ENCODE results near the gene CHRM2. TPM values are rescaled to one million over a fixed set of nuclear protein-coding genes. Genes with fewer than 3 reads are reported as not detected.

The CHRM2 gene
- total RNA-seq, 4 donors from 2014 or later = 9.1 to 20.0 (median 16.3) TPM

GRCh38 chr7:137003086-137003485 lies 134.6 kb downstream of the CHRM2 start:
- no peak overlapping the region for H3K27ac ChIP-seq (replicated peaks in 1 of 4)
- peaks cover 23 to 53% (median 40%) of the 10 kb centered on the region in 4 donors for H3K4me1 ChIP-seq
- no peak overlapping the region for H3K4me3 ChIP-seq
- TF ChIP-seq EP300 (IDR thresholded peaks at IDR 0.05) = no peak
- TF ChIP-seq POLR2A (IDR thresholded peaks at IDR 0.05; ENCODE audit: low read depth) = no peak
- no peak for TF ChIP-seq CTCF (IDR thresholded peaks at IDR 0.05)
- no peak for TF ChIP-seq POLR2AphosphoS5 (IDR thresholded peaks at IDR 0.05)
- H3K36me3 ChIP-seq = no peaks in the 10 kb centered on the region
- H3K9me3 ChIP-seq = no peaks in the 10 kb centered on the region
- WGBS = 80% methylated on average over 2 of the region's 2 CpGs
- intact Hi-C loops (cut with DNase I) = no loop called here
- no peaks in the 10 kb centered on the region for H3K27me3 ChIP-seq
- DNase-seq (ENCODE audit: extremely low spot score) = no peak

DNA sequence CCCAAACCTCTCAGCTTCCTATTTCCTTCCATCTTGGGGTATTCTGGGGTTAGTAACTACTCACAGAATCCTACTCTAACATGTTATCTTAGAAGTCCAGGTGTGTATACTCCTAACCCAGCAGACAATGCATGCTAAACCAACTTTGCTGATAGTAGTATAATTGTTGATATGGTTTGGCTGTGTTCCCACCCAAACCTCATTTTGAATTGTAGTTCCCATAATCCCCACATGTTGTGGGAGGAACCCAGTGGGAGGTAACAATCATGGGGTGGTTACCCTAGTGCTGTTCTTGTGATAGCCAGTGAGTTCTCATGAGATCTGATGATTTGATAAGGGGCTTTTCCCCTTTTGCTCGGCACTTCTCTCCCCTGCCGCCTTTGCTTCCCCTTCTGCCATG lies 135.1 kb downstream of the CHRM2 start:
- TF ChIP-seq POLR2A (IDR thresholded peaks at IDR 0.05; ENCODE audit: low read depth) = no peak
- TF ChIP-seq POLR2AphosphoS5 (IDR thresholded peaks at IDR 0.05) = no peak
- TF ChIP-seq CTCF (IDR thresholded peaks at IDR 0.05) = no peak
- TF ChIP-seq EP300 (IDR thresholded peaks at IDR 0.05) = no peak
- H3K4me1 ChIP-seq = peaks cover 20 to 48% (median 38%) of the 10 kb centered on the region in 4 donors
- intact Hi-C loops (cut with DNase I) = no loop called here
- no peaks in the 10 kb centered on the region for H3K9me3 ChIP-seq
- WGBS = 81% methylated on average over 2 of the region's 2 CpGs
- no peak overlapping the region for H3K4me3 ChIP-seq
- H3K27ac ChIP-seq (replicated peaks in 1 of 4) = no peak overlapping the region
- no peaks in the 10 kb centered on the region for H3K36me3 ChIP-seq
- no peaks in the 10 kb centered on the region for H3K27me3 ChIP-seq
- no peak for DNase-seq (ENCODE audit: extremely low spot score)

- peak overlapping the region; percentile 53 to 73 (median 59) for H3K27ac ChIP-seq (replicated peaks in 1 of 4)
- H3K36me3 ChIP-seq = no peaks in the 10 kb centered on the region
- intact Hi-C loops (cut with DNase I) = no loop called here
- no peaks in the 10 kb centered on the region for H3K9me3 ChIP-seq
- DNase-seq (ENCODE audit: extremely low spot score) = no peak
- no peaks in the 10 kb centered on the region for H3K27me3 ChIP-seq
- H3K4me3 ChIP-seq = no peak overlapping the region
- WGBS = 77% methylated on average over 3 of the region's 3 CpGs
- peaks cover 20 to 43% (median 32%) of the 10 kb centered on the region in 4 donors for H3K4me1 ChIP-seq
- TF ChIP-seq EP300 (IDR thresholded peaks at IDR 0.05) = no peak
- TF ChIP-seq POLR2A (IDR thresholded peaks at IDR 0.05; ENCODE audit: low read depth) = no peak
- no peak for TF ChIP-seq CTCF (IDR thresholded peaks at IDR 0.05)
- TF ChIP-seq POLR2AphosphoS5 (IDR thresholded peaks at IDR 0.05) = no peak
These were observed 137.4 kb downstream of the CHRM2 start for GRCh38 chr7:137005873-137006272.

- intact Hi-C loops (cut with DNase I) = no loop called here
- WGBS = 8% methylated on average over 1 of the region's 1 CpG
- H3K27ac ChIP-seq (replicated peaks in 1 of 4) = peak overlapping the region; percentile 53 to 73 (median 59)
These were observed 137.8 kb downstream of the CHRM2 start for GRCh38 chr7:137006293-137006692.

More at GRCh38 chr7:137006293-137006692, 137.8 kb downstream of the CHRM2 start:
- Histone ChIP-seq H3K36me3 (no peaks in the 10 kb centered on the region), H3K4me3 (peak overlapping the region in 1 of 4 donors; percentile 2), H3K4me1 (peaks cover 20 to 39% (median 28%) of the 10 kb centered on the region in 4 donors), H3K9me3 (no peaks in the 10 kb centered on the region), H3K27me3 (no peaks in the 10 kb centered on the region)
- no peak for DNase-seq (ENCODE audit: extremely low spot score)
- TF ChIP-seq CTCF (IDR thresholded peaks at IDR 0.05) (no peak), EP300 (IDR thresholded peaks at IDR 0.05) (no peak), POLR2A (IDR thresholded peaks at IDR 0.05; ENCODE audit: low read depth) (no peak), POLR2AphosphoS5 (IDR thresholded peaks at IDR 0.05) (peak in 1 of 2 donors; percentile 22)
